IMR-90 (cell line): ENCODE measurements around the gene CDKL5. TPM values are rescaled to one million over a fixed set of nuclear protein-coding genes. Genes with fewer than 3 reads are reported as not detected.

ENCODE experiments used
- ATAC-seq: fragments of 200-7000 bp; cut with Tn5 transposase; 2 replicates; pipeline ENCODE4 v1.9.1; 2020; ENCODE audit warnings: low read depth, mild to moderate bottlenecking, moderate library complexity
- BruUV-seq: library from RNA; stranded (reverse); fragments of 400-500 nt; replicated peaks from 2 replicates; lab custom pipeline; 2021; lab: Mats Ljungman, UMichigan
- CTCF ChIA-PET: fragments of 300-600 bp; formaldehyde crosslinking; extraction: SDS; loops from one replicate; lab custom pipeline; 2021; ENCODE audit warnings: antibody characterized with exemption; lab: Yijun Ruan, JAX
- POLR2A ChIA-PET: fragments of 300-600 bp; sonication (Branson Sonifier 250); formaldehyde crosslinking; loops from one replicate; lab custom pipeline; 2022; ENCODE audit warnings: antibody characterized with exemption; ENCODE audit not compliant: unreplicated experiment; lab: Charles Lee
- DNase-seq: peaks from one replicate; pipeline ENCODE4 v3.0.0; 2013
- H2AFZ ChIP-seq: replicated peaks from 2 replicates; pipeline ENCODE3; 2013; ENCODE audit warnings: low read length, mild to moderate bottlenecking; ENCODE audit not compliant: poor library complexity
- H2AK5ac ChIP-seq: 2 replicates; pipeline ENCODE4 v1.6.1; 2013; ENCODE audit warnings: low read depth, low read length, inconsistent platforms
- H2AK9ac ChIP-seq: replicated peaks from 2 replicates; pipeline ENCODE3; 2013; ENCODE audit warnings: mild to moderate bottlenecking, low read depth, low read length, moderate library complexity; ENCODE audit not compliant: poor library complexity
- H2BK120ac ChIP-seq: 2 replicates; pipeline ENCODE4 v1.6.1; 2013; ENCODE audit warnings: low read depth, low read length, inconsistent platforms
- H2BK15ac ChIP-seq: 3 replicates; pipeline ENCODE4 v1.6.1; 2013; ENCODE audit warnings: low read depth, low read length, inconsistent platforms
- H2BK20ac ChIP-seq: 2 replicates; pipeline ENCODE4 v1.6.1; 2013; ENCODE audit warnings: low read depth, mild to moderate bottlenecking, inconsistent platforms, low read length, moderate library complexity
- H2BK5ac ChIP-seq: 2 replicates; pipeline ENCODE4 v1.6.1; 2013; ENCODE audit warnings: mild to moderate bottlenecking, low read depth, low read length, inconsistent platforms; ENCODE audit not compliant: poor library complexity, severe bottlenecking
- H3K14ac ChIP-seq: replicated peaks from 2 replicates; pipeline ENCODE4 v1.6.1; 2013; ENCODE audit warnings: low read depth, low read length, inconsistent platforms
- H3K18ac ChIP-seq: 2 replicates; pipeline ENCODE4 v1.6.1; 2013; ENCODE audit warnings: low read depth, low read length, control low read depth
- H3K23ac ChIP-seq: 2 replicates; pipeline ENCODE4 v1.6.1; 2013; ENCODE audit warnings: low read depth, low read length, inconsistent platforms
- H3K27ac ChIP-seq: 2 replicates; pipeline ENCODE4 v1.5.1; 2013; ENCODE audit warnings: mild to moderate bottlenecking, control low read depth, low read length; ENCODE audit not compliant: insufficient read depth
- H3K27me3 ChIP-seq: 2 replicates; pipeline ENCODE4 v1.6.1; 2013; ENCODE audit warnings: low read length; ENCODE audit not compliant: control insufficient read depth, insufficient read depth
- H3K36me3 ChIP-seq: 2 replicates; pipeline ENCODE4 v1.6.1; 2013; ENCODE audit warnings: low read length, mixed read lengths; ENCODE audit not compliant: control insufficient read depth, insufficient read depth
- H3K4ac ChIP-seq: 2 replicates; pipeline ENCODE4 v1.6.1; 2013; ENCODE audit warnings: low read depth, low read length, inconsistent platforms
- H3K4me1 ChIP-seq: 2 replicates; pipeline ENCODE4 v1.6.1; 2013; ENCODE audit warnings: low read length, mixed read lengths; ENCODE audit not compliant: control insufficient read depth, insufficient read depth
- H3K4me2 ChIP-seq: 2 replicates; pipeline ENCODE4 v1.6.1; 2013; ENCODE audit warnings: low read depth, mild to moderate bottlenecking, control low read depth, low read length, moderate library complexity
- H3K4me3 ChIP-seq: 2 replicates; pipeline ENCODE4 v1.5.1; 2013; ENCODE audit warnings: low read depth, mild to moderate bottlenecking, control low read depth, low read length, moderate library complexity; ENCODE audit not compliant: insufficient read depth
- H3K56ac ChIP-seq: 2 replicates; pipeline ENCODE4 v1.6.1; 2013; ENCODE audit warnings: low read length, inconsistent platforms; ENCODE audit not compliant: insufficient read depth; ENCODE audit errors: extremely low read depth
- H3K79me1 ChIP-seq, 2 experiments: 2 replicates each; pipeline ENCODE4 v1.6.1; 2013; ENCODE audit warnings: low read length in 2 of 2, inconsistent platforms in 1 of 2, low read depth in 1 of 2
- H3K9ac ChIP-seq: 2 replicates; pipeline ENCODE4 v1.6.1; 2013; ENCODE audit warnings: low read depth, low read length, control low read depth
- H3K9me1 ChIP-seq: 2 replicates; pipeline ENCODE4 v1.6.1; 2013; ENCODE audit warnings: low read length, inconsistent platforms; ENCODE audit not compliant: insufficient read depth
- H3K9me3 ChIP-seq: 2 replicates; pipeline ENCODE4 v1.6.1; 2013; ENCODE audit warnings: low read length; ENCODE audit not compliant: control insufficient read depth, insufficient read depth
- H4K20me1 ChIP-seq: 2 replicates; pipeline ENCODE4 v1.6.1; 2013; ENCODE audit warnings: low read length, inconsistent platforms; ENCODE audit not compliant: insufficient read depth
- H4K5ac ChIP-seq: 2 replicates; pipeline ENCODE4 v1.6.1; 2013; ENCODE audit warnings: mild to moderate bottlenecking, low read depth, low read length, control low read depth
- H4K8ac ChIP-seq, 2 experiments: 2 replicates each; pipeline ENCODE4 v1.6.1; 2013; ENCODE audit warnings: low read depth in 2 of 2, low read length in 2 of 2, control low read depth in 1 of 2, inconsistent platforms in 1 of 2
- H4K91ac ChIP-seq: 2 replicates; pipeline ENCODE4 v1.6.1; 2013; ENCODE audit warnings: low read depth, low read length, inconsistent platforms; ENCODE audit not compliant: insufficient read depth
- CTCF ChIP-seq: conservative IDR thresholded peaks from 2 replicates; pipeline ENCODE4 v1.5.1; 2012; ENCODE audit warnings: mild to moderate bottlenecking, low read depth, low read length, improper control_type of control experiment
- FOS ChIP-seq: fragments of 150-350 bp; IDR thresholded peaks from 2 replicates; pipeline ENCODE4 v1.6.1; 2016; ENCODE audit warnings: low read depth, low read length
- RAD21 ChIP-seq: IDR thresholded peaks from 2 replicates; pipeline ENCODE4 v1.6.1; 2012; ENCODE audit warnings: low read length, improper control_type of control experiment
- RCOR1 ChIP-seq: IDR thresholded peaks from 2 replicates; pipeline ENCODE4 v1.6.1; 2012; ENCODE audit warnings: mild to moderate bottlenecking, low read length, improper control_type of control experiment; ENCODE audit not compliant: insufficient replicate concordance
- SMC3 ChIP-seq: fragments of 150-350 bp; IDR thresholded peaks from 2 replicates; pipeline ENCODE4 v1.6.1; 2016; ENCODE audit warnings: low read depth, mild to moderate bottlenecking, antibody characterized with exemption, low read length, moderate library complexity
- WGBS, 2 experiments: methylation state at CpG; one replicate each; pipeline versions ENCODE4 v1.1.5 to v1.1.7; 2013; ENCODE audit warnings: missing lambda C conversion rate in 2 of 2; ENCODE audit not compliant: insufficient read length in 1 of 2; ENCODE audit errors: extremely low coverage in 2 of 2; 5-methylcytosine and 5-hydroxymethylcytosine counted together
- dilution Hi-C: fragments of 300-500 bp; cut with HindIII; formaldehyde crosslinking; loops from one replicate; pipeline ENCODE4 v1.14.3; 2018; ENCODE audit warnings: low sequenced_read_pairs; ENCODE audit not compliant: unreplicated experiment
- in situ Hi-C: fragments of 300-500 bp; cut with MboI; formaldehyde crosslinking; loops from 3 replicates; pipeline ENCODE4 v1.14.3; 2019; ENCODE audit warnings: low sequenced_read_pairs, inconsistent platforms, mixed read lengths
- intact Hi-C: fragments of 100-400 bp; cut with micrococcal nuclease; formaldehyde crosslinking; loops from 2 replicates; pipeline ENCODE4 v1.10.0; 2022
- polyA plus RNA-seq, 3 experiments: library from polyadenylated mRNA; depleted of rRNA; stranded (reverse); fragments of >200 nt; gene quantifications; 2 replicates each; pipeline ENCODE4 v1.2.3, GENCODE V29; 2012; ENCODE audit warnings: low replicate concordance in 1 of 3
- total RNA-seq: library from RNA; depleted of rRNA; stranded (reverse); fragments of >200 nt; gene quantifications from 2 replicates; pipeline ENCODE4 v1.2.3, GENCODE V29; 2012

The CDKL5 gene
- total and polyA plus RNA-seq, 2 of the 4 experiments (the other 2 are of a cell fraction) = 3.5 to 9.7 TPM

GRCh38 chrX:18377796-18378195, 47.6 kb upstream of the CDKL5 start:
- H3K27ac ChIP-seq = no peak overlapping the region
- no peak overlapping the region for H3K23ac ChIP-seq
- no peak overlapping the region for H3K4ac ChIP-seq
- no peak overlapping the region for H4K91ac ChIP-seq
- no peak overlapping the region for H2AK9ac ChIP-seq
- DNase-seq (peak; percentile 8), ATAC-seq (peak; percentile 66)
- no peak overlapping the region for H3K56ac ChIP-seq
- no peak overlapping the region for H3K14ac ChIP-seq
- no peak overlapping the region for H2BK20ac ChIP-seq
- no peaks in the 10 kb centered on the region for H3K79me1 ChIP-seq
- H2BK120ac ChIP-seq = no peak overlapping the region
- no TSS peak for BruUV-seq
- H3K4me3 ChIP-seq = no peak overlapping the region
- no peaks in the 10 kb centered on the region for H4K20me1 ChIP-seq
- ChIA-PET POLR2A (no interaction called here), CTCF (interaction anchor here (0.6 to 1.3 kb wide), 4 partner anchors 12 to 680 kb away, joined by 3 to 6 read pairs (median 4); no protein-coding TSS in a partner anchor)
- H3K9me3 ChIP-seq = no peaks in the 10 kb centered on the region
- dilution Hi-C loops = no loop called here
- H3K36me3 ChIP-seq = no peaks in the 10 kb centered on the region
- in situ Hi-C loops = loop anchor here (25.0 kb wide), 2 partner anchors 1160 to 1735 kb away; partner anchors contain the start of gene MAP7D2
- 0 out of 2 replicates have a peak, but pooled peaks cover under 1% of the 10 kb centered on the region for H3K27me3 ChIP-seq
- H3K4me2 ChIP-seq = no peak overlapping the region
- no peaks in the 10 kb centered on the region for H3K4me1 ChIP-seq
- H4K8ac ChIP-seq = no peak overlapping the region
- H2BK5ac ChIP-seq = no peak overlapping the region
- no peak overlapping the region for H3K9ac ChIP-seq
- WGBS, 2 experiments = no CpG with 5 or more reads among the region's 6 CpGs
- H2AFZ ChIP-seq = no peak overlapping the region
- intact Hi-C loops = loop anchor here (2.0 kb wide), 1 partner anchor 633 kb away; no protein-coding TSS in a partner anchor
- no peak overlapping the region for H4K5ac ChIP-seq
- no peak overlapping the region for H2BK15ac ChIP-seq
- no peaks in the 10 kb centered on the region for H3K9me1 ChIP-seq
- no peak overlapping the region for H3K18ac ChIP-seq
- no peak overlapping the region for H2AK5ac ChIP-seq
- peak; percentile 41 for TF ChIP-seq SMC3
- TF ChIP-seq RAD21 = peak; percentile 63
- TF ChIP-seq CTCF = peak; percentile 59
- TF ChIP-seq RCOR1 = no peak
- TF ChIP-seq FOS = no peak
